Measurements from ENCODE around the gene PGC. TPM values are rescaled to one million over a fixed set of nuclear protein-coding genes. Genes with fewer than 3 reads are reported as not detected.
"Not testable (repeated sequence)": the region's sequence is repeated elsewhere in the genome, so short reads cannot be mapped to it uniquely, and the experiment has no call there.

Gene PGC
- polyA plus RNA-seq, 3 donors: not detected

GRCh38 chr6:41768545-41769308, 21.5 kb upstream of the PGC start:
- no peaks in the 10 kb centered on the region for H3K27me3 ChIP-seq (ENCODE audit: control insufficient read depth in 2 of 2, insufficient read depth in 2 of 2, low read length in 2 of 2)
- H3K4me1 Mint-ChIP-seq: peaks cover 2% of the 10 kb centered on the region
- H3K9ac ChIP-seq (ENCODE audit: insufficient read depth, low read length, poor library complexity, severe bottlenecking): no peak overlapping the region
- no peaks in the 10 kb centered on the region for H4K20me1 ChIP-seq (ENCODE audit: insufficient read depth, low read length)
- no peak for DNase-seq
- no peaks in the 10 kb centered on the region for H3K79me2 ChIP-seq (ENCODE audit: insufficient read depth, low read length)
- H2AFZ ChIP-seq (ENCODE audit: insufficient read depth, low read depth, low read length, poor library complexity, severe bottlenecking): no peak overlapping the region
- H3K9me3 Mint-ChIP-seq: no peaks in the 10 kb centered on the region
- WGBS (ENCODE audit: insufficient coverage): 36% methylated on average over 9 of the region's 10 CpGs
- no peaks in the 10 kb centered on the region for H3K27me3 Mint-ChIP-seq (ENCODE audit: low read depth in 3 of 3)
- no peak overlapping the region for H3K27ac ChIP-seq (ENCODE audit: low read depth in 1 of 2, low read length in 2 of 2)
- TF ChIP-seq CTCF (IDR thresholded peaks at IDR 0.05): no peak
- intact Hi-C loops (cut with micrococcal nuclease): loop anchor here in 1 of 2 donors (10.0 kb wide), 1 partner anchor 164 kb away; no protein-coding TSS in a partner anchor
- H3K4me2 ChIP-seq (replicated peaks; ENCODE audit: extremely low read depth, low read length, poor library complexity, severe bottlenecking): no peak overlapping the region
- H3K36me3 Mint-ChIP-seq: peaks cover 37 to 45% of the 10 kb centered on the region in 2 donors
- no peaks in the 10 kb centered on the region for H3K4me1 ChIP-seq (ENCODE audit: control insufficient read depth in 1 of 2, insufficient read depth in 2 of 2, low read length in 2 of 2)
- H3K4me3 Mint-ChIP-seq: no peak overlapping the region
- peaks cover 28 to 44% of the 10 kb centered on the region in 2 donors for H3K36me3 ChIP-seq (replicated peaks in 1 of 2; ENCODE audit: control insufficient read depth in 1 of 2, insufficient read depth in 2 of 2, low read length in 2 of 2)
- no peaks in the 10 kb centered on the region for H3K9me3 ChIP-seq (replicated peaks in 1 of 2; ENCODE audit: control insufficient read depth in 1 of 2, insufficient read depth in 1 of 2, low read length in 2 of 2)
- H3K4me3 ChIP-seq (replicated peaks in 1 of 3; ENCODE audit: low read depth in 2 of 3, low read length in 3 of 3): no peak overlapping the region
- peak overlapping the region in 1 of 7 donors; percentile 19 for H3K27ac Mint-ChIP-seq

GRCh38 chr6:41767112-41767833, 20.1 kb upstream of the PGC start:
- peaks cover 22 to 29% of the 10 kb centered on the region in 2 donors for H3K36me3 ChIP-seq (replicated peaks in 1 of 2; ENCODE audit: control insufficient read depth in 1 of 2, insufficient read depth in 2 of 2, low read length in 2 of 2)
- intact Hi-C loops (cut with micrococcal nuclease): loop anchor here in 1 of 2 donors (10.0 kb wide), 1 partner anchor 162 kb away; no protein-coding TSS in a partner anchor
- no peaks in the 10 kb centered on the region for H4K20me1 ChIP-seq (ENCODE audit: insufficient read depth, low read length)
- TF ChIP-seq CTCF (IDR thresholded peaks at IDR 0.05): no peak
- Mint-ChIP-seq H3K27me3 (ENCODE audit: low read depth in 3 of 3) (peaks cover 0 to 4% (median 0%) of the 10 kb centered on the region in 3 donors), H3K9me3 (no peaks in the 10 kb centered on the region), H3K4me3 (no peak overlapping the region), H3K4me1 (peaks cover 2% of the 10 kb centered on the region), H3K36me3 (peaks cover 27 to 30% of the 10 kb centered on the region in 2 donors), H3K27ac (peak overlapping the region in 2 of 7 donors; percentile 46 to 77)
- no peak overlapping the region for H3K4me3 ChIP-seq (replicated peaks in 1 of 3; ENCODE audit: low read depth in 2 of 3, low read length in 3 of 3)
- H3K9ac ChIP-seq (ENCODE audit: insufficient read depth, low read length, poor library complexity, severe bottlenecking): no peak overlapping the region
- no peak overlapping the region for H2AFZ ChIP-seq (ENCODE audit: insufficient read depth, low read depth, low read length, poor library complexity, severe bottlenecking)
- H3K9me3 ChIP-seq (replicated peaks in 1 of 2; ENCODE audit: control insufficient read depth in 1 of 2, insufficient read depth in 1 of 2, low read length in 2 of 2): no peaks in the 10 kb centered on the region
- no peak overlapping the region for H3K27ac ChIP-seq (ENCODE audit: low read depth in 1 of 2, low read length in 2 of 2)
- no peak for DNase-seq
- no peak overlapping the region for H3K4me2 ChIP-seq (replicated peaks; ENCODE audit: extremely low read depth, low read length, poor library complexity, severe bottlenecking)
- H3K27me3 ChIP-seq (ENCODE audit: control insufficient read depth in 2 of 2, insufficient read depth in 2 of 2, low read length in 2 of 2): no peaks in the 10 kb centered on the region
- no peaks in the 10 kb centered on the region for H3K79me2 ChIP-seq (ENCODE audit: insufficient read depth, low read length)
- 65% methylated on average over 8 of the region's 12 CpGs for WGBS (ENCODE audit: insufficient coverage)
- H3K4me1 ChIP-seq (ENCODE audit: control insufficient read depth in 1 of 2, insufficient read depth in 2 of 2, low read length in 2 of 2): no peaks in the 10 kb centered on the region

GRCh38 chr6:41766043-41766664, 19.0 kb upstream of the PGC start:
- WGBS (ENCODE audit: insufficient coverage): 100% methylated on average over 2 of the region's 4 CpGs
- H3K9me3 Mint-ChIP-seq; H3K27me3 ChIP-seq (ENCODE audit: control insufficient read depth in 2 of 2, insufficient read depth in 2 of 2, low read length in 2 of 2); H3K4me1 ChIP-seq (ENCODE audit: control insufficient read depth in 1 of 2, insufficient read depth in 2 of 2, low read length in 2 of 2); H3K4me3 Mint-ChIP-seq; H3K4me2 ChIP-seq (replicated peaks; ENCODE audit: extremely low read depth, low read length, poor library complexity, severe bottlenecking); H3K9ac ChIP-seq (ENCODE audit: insufficient read depth, low read length, poor library complexity, severe bottlenecking); H3K79me2 ChIP-seq (ENCODE audit: insufficient read depth, low read length); H3K4me1 Mint-ChIP-seq; H3K4me3 ChIP-seq (replicated peaks in 1 of 3; ENCODE audit: low read depth in 2 of 3, low read length in 3 of 3); H4K20me1 ChIP-seq (ENCODE audit: insufficient read depth, low read length); H2AFZ ChIP-seq (ENCODE audit: insufficient read depth, low read depth, low read length, poor library complexity, severe bottlenecking); H3K27ac ChIP-seq (ENCODE audit: low read depth in 1 of 2, low read length in 2 of 2); H3K27me3 Mint-ChIP-seq (ENCODE audit: low read depth in 3 of 3); DNase-seq; H3K9me3 ChIP-seq (replicated peaks in 1 of 2; ENCODE audit: control insufficient read depth in 1 of 2, insufficient read depth in 1 of 2, low read length in 2 of 2): not testable (repeated sequence)
- intact Hi-C loops (cut with micrococcal nuclease): loop anchor here in 1 of 2 donors (10.0 kb wide), 1 partner anchor 161 kb away; no protein-coding TSS in a partner anchor
- H3K36me3 Mint-ChIP-seq: peaks cover 16 to 19% of the 10 kb centered on the region in 2 donors
- peak overlapping the region in 1 of 7 donors; percentile 33 for H3K27ac Mint-ChIP-seq
- peaks cover 10 to 18% of the 10 kb centered on the region in 2 donors for H3K36me3 ChIP-seq (replicated peaks in 1 of 2; ENCODE audit: control insufficient read depth in 1 of 2, insufficient read depth in 2 of 2, low read length in 2 of 2)

Data from CD14-positive monocyte (primary cell).